ENCODE measurements around the gene SAXO2. TPM values are rescaled to one million over a fixed set of nuclear protein-coding genes. Genes with fewer than 3 reads are reported as not detected.
"Not testable (repeated sequence)": the region's sequence is repeated elsewhere in the genome, so short reads cannot be mapped to it uniquely, and the experiment has no call there.

SAXO2 gene
- polyA plus RNA-seq, 3 donors, result not detected

GRCh38 chr15:82298520-82298919 lies 35.9 kb downstream of the SAXO2 start:
- H3K27me3 ChIP-seq (ENCODE audit: control insufficient read depth in 2 of 2, insufficient read depth in 2 of 2, low read length in 2 of 2), result no peaks in the 10 kb centered on the region
- H3K36me3 Mint-ChIP-seq, result no peaks in the 10 kb centered on the region
- H3K4me3 ChIP-seq (replicated peaks in 1 of 3; ENCODE audit: low read depth in 2 of 3, low read length in 3 of 3), result peak overlapping the region in 1 of 3 experiments; percentile 36
- 8% methylated on average over 38 of the region's 44 CpGs for WGBS (ENCODE audit: insufficient coverage)
- H3K79me2 ChIP-seq (ENCODE audit: insufficient read depth, low read length), result no peaks in the 10 kb centered on the region
- no peaks in the 10 kb centered on the region for H3K9me3 Mint-ChIP-seq
- H3K9ac ChIP-seq (ENCODE audit: insufficient read depth, low read length, poor library complexity, severe bottlenecking), result no peak overlapping the region
- intact Hi-C loops (cut with micrococcal nuclease), result no loop called here
- H3K9me3 ChIP-seq (replicated peaks in 1 of 2; ENCODE audit: control insufficient read depth in 1 of 2, insufficient read depth in 1 of 2, low read length in 2 of 2), result no peaks in the 10 kb centered on the region
- no peak overlapping the region for H3K27ac Mint-ChIP-seq
- no peak overlapping the region for H3K27ac ChIP-seq (ENCODE audit: low read depth in 1 of 2, low read length in 2 of 2)
- no peaks in the 10 kb centered on the region for H3K36me3 ChIP-seq (replicated peaks in 1 of 2; ENCODE audit: control insufficient read depth in 1 of 2, insufficient read depth in 2 of 2, low read length in 2 of 2)
- TF ChIP-seq CTCF (IDR thresholded peaks at IDR 0.05), result no peak
- peak overlapping the region; percentile 15 to 20 for H3K4me3 Mint-ChIP-seq
- H3K27me3 Mint-ChIP-seq (ENCODE audit: low read depth in 3 of 3), result peaks cover 4% of the 10 kb centered on the region in 3 donors
- H2AFZ ChIP-seq (ENCODE audit: insufficient read depth, low read depth, low read length, poor library complexity, severe bottlenecking), result peak overlapping the region; percentile 50
- H3K4me1 Mint-ChIP-seq, result peaks cover 7% of the 10 kb centered on the region
- H3K4me2 ChIP-seq (replicated peaks; ENCODE audit: extremely low read depth, low read length, poor library complexity, severe bottlenecking), result peak overlapping the region; percentile 39
- H4K20me1 ChIP-seq (ENCODE audit: insufficient read depth, low read length), result no peaks in the 10 kb centered on the region
- DNase-seq, result no peak
- H3K4me1 ChIP-seq (ENCODE audit: control insufficient read depth in 1 of 2, insufficient read depth in 2 of 2, low read length in 2 of 2), result peaks cover 0 to 8% of the 10 kb centered on the region in 2 donors

- intact Hi-C loops (cut with micrococcal nuclease); H3K27me3 Mint-ChIP-seq (ENCODE audit: low read depth in 3 of 3); DNase-seq: not testable (repeated sequence)
Observed at GRCh38 chr15:82299511-82299914, 36.9 kb downstream of the SAXO2 start.

GRCh38 chr15:82300326-82300725 lies 37.7 kb downstream of the SAXO2 start:
- H3K9ac ChIP-seq (ENCODE audit: insufficient read depth, low read length, poor library complexity, severe bottlenecking); H3K27me3 ChIP-seq (ENCODE audit: control insufficient read depth in 2 of 2, insufficient read depth in 2 of 2, low read length in 2 of 2); DNase-seq; H3K27ac Mint-ChIP-seq; H3K27me3 Mint-ChIP-seq (ENCODE audit: low read depth in 3 of 3); H3K4me2 ChIP-seq (replicated peaks; ENCODE audit: extremely low read depth, low read length, poor library complexity, severe bottlenecking); H3K9me3 ChIP-seq (replicated peaks in 1 of 2; ENCODE audit: control insufficient read depth in 1 of 2, insufficient read depth in 1 of 2, low read length in 2 of 2); H3K36me3 ChIP-seq (replicated peaks in 1 of 2; ENCODE audit: control insufficient read depth in 1 of 2, insufficient read depth in 2 of 2, low read length in 2 of 2); H3K4me1 Mint-ChIP-seq; H3K27ac ChIP-seq (ENCODE audit: low read depth in 1 of 2, low read length in 2 of 2); H3K36me3 Mint-ChIP-seq; H3K79me2 ChIP-seq (ENCODE audit: insufficient read depth, low read length); H3K4me3 ChIP-seq (replicated peaks in 1 of 3; ENCODE audit: low read depth in 2 of 3, low read length in 3 of 3); H3K4me1 ChIP-seq (ENCODE audit: control insufficient read depth in 1 of 2, insufficient read depth in 2 of 2, low read length in 2 of 2); intact Hi-C loops (cut with micrococcal nuclease); H3K4me3 Mint-ChIP-seq; H4K20me1 ChIP-seq (ENCODE audit: insufficient read depth, low read length); H2AFZ ChIP-seq (ENCODE audit: insufficient read depth, low read depth, low read length, poor library complexity, severe bottlenecking); H3K9me3 Mint-ChIP-seq: not testable (repeated sequence)
- 95% methylated on average over 2 of the region's 6 CpGs for WGBS (ENCODE audit: insufficient coverage)

More at GRCh38 chr15:82299511-82299914, 36.9 kb downstream of the SAXO2 start:
- not testable (repeated sequence) for H3K27me3 ChIP-seq (ENCODE audit: control insufficient read depth in 2 of 2, insufficient read depth in 2 of 2, low read length in 2 of 2); H3K36me3 Mint-ChIP-seq; H3K79me2 ChIP-seq (ENCODE audit: insufficient read depth, low read length); H4K20me1 ChIP-seq (ENCODE audit: insufficient read depth, low read length); H3K4me1 Mint-ChIP-seq; H3K9ac ChIP-seq (ENCODE audit: insufficient read depth, low read length, poor library complexity, severe bottlenecking); H3K4me3 Mint-ChIP-seq; H2AFZ ChIP-seq (ENCODE audit: insufficient read depth, low read depth, low read length, poor library complexity, severe bottlenecking); H3K27ac ChIP-seq (ENCODE audit: low read depth in 1 of 2, low read length in 2 of 2); H3K9me3 Mint-ChIP-seq; H3K27ac Mint-ChIP-seq; H3K4me2 ChIP-seq (replicated peaks; ENCODE audit: extremely low read depth, low read length, poor library complexity, severe bottlenecking); H3K4me1 ChIP-seq (ENCODE audit: control insufficient read depth in 1 of 2, insufficient read depth in 2 of 2, low read length in 2 of 2); H3K36me3 ChIP-seq (replicated peaks in 1 of 2; ENCODE audit: control insufficient read depth in 1 of 2, insufficient read depth in 2 of 2, low read length in 2 of 2); H3K4me3 ChIP-seq (replicated peaks in 1 of 3; ENCODE audit: low read depth in 2 of 3, low read length in 3 of 3); H3K9me3 ChIP-seq (replicated peaks in 1 of 2; ENCODE audit: control insufficient read depth in 1 of 2, insufficient read depth in 1 of 2, low read length in 2 of 2)
- WGBS (ENCODE audit: insufficient coverage), result no CpG with 5 or more reads among the region's 6 CpGs
